OCI-LY7 (cell line): ENCODE data around the gene RADIL. TPM values are rescaled to one million over a fixed set of nuclear protein-coding genes. Genes with fewer than 3 reads are reported as not detected.

Experiments used
- BruUV-seq: library from RNA; stranded (reverse); fragments of 400-500 nt; replicated peaks from 2 replicates; lab custom pipeline; 2021; lab: Mats Ljungman, UMichigan
- CTCF ChIA-PET: fragments of 300-600 bp; sonication (Branson Sonifier 250); formaldehyde crosslinking; loops from one replicate; lab custom pipeline; 2022; ENCODE audit warnings: antibody characterized with exemption; ENCODE audit not compliant: unreplicated experiment; lab: Charles Lee
- POLR2A ChIA-PET: fragments of 300-600 bp; sonication (Branson Sonifier 250); formaldehyde crosslinking; loops from one replicate; lab custom pipeline; 2022; ENCODE audit warnings: antibody characterized with exemption; lab: Charles Lee
- DNase-seq: peaks from one replicate; pipeline ENCODE4 v3.0.0-alpha.2; 2015; ENCODE audit warnings: low spot score
- H2AFZ ChIP-seq: fragments of 200-600 bp; sonication (generic), shearing (Covaris generic); 2 replicates; pipeline ENCODE4 v1.6.1; 2014; ENCODE audit warnings: mild to moderate bottlenecking, antibody characterized with exemption, low read length, moderate library complexity
- H3K27ac ChIP-seq: fragments of 200-600 bp; sonication (generic); 2 replicates; pipeline ENCODE4 v1.5.1; 2014; ENCODE audit warnings: mixed run types, low read depth, mild to moderate bottlenecking, moderate library complexity, low read length, inconsistent platforms; ENCODE audit not compliant: poor library complexity, severe bottlenecking
- H3K36me3 ChIP-seq: fragments of 200-600 bp; sonication (generic); 2 replicates; pipeline ENCODE4 v1.6.1; 2014; ENCODE audit warnings: mild to moderate bottlenecking, antibody characterized with exemption, low read length, moderate library complexity, mixed read lengths; ENCODE audit not compliant: insufficient read depth
- H3K4me1 ChIP-seq: fragments of 200-600 bp; sonication (generic); 2 replicates; pipeline ENCODE4 v1.5.1; 2014; ENCODE audit warnings: mild to moderate bottlenecking, low read length; ENCODE audit not compliant: insufficient read depth, poor library complexity, severe bottlenecking
- H3K4me2 ChIP-seq: fragments of 200-600 bp; sonication (generic); 2 replicates; pipeline ENCODE4 v1.6.1; 2014; ENCODE audit warnings: mild to moderate bottlenecking, low read length
- H3K4me3 ChIP-seq: fragments of 200-600 bp; sonication (generic); 2 replicates; pipeline ENCODE4 v1.5.1; 2014; ENCODE audit warnings: mild to moderate bottlenecking, low read depth, low read length; ENCODE audit not compliant: poor library complexity, severe bottlenecking
- H3K79me2 ChIP-seq: fragments of 200-600 bp; sonication (generic); 2 replicates; pipeline ENCODE4 v1.6.1; 2016; ENCODE audit warnings: low read depth, mild to moderate bottlenecking, low read length, moderate library complexity, mixed read lengths; ENCODE audit not compliant: insufficient read depth
- H3K9me2 ChIP-seq: fragments of 200-600 bp; sonication (generic); 2 replicates; pipeline ENCODE4 v1.6.1; 2016; ENCODE audit warnings: mild to moderate bottlenecking, low read length, mixed read lengths; ENCODE audit not compliant: insufficient read depth
- H3K9me3 ChIP-seq: fragments of 200-600 bp; sonication (generic); 2 replicates; pipeline ENCODE4 v1.6.1; 2014; ENCODE audit warnings: mild to moderate bottlenecking, mixed run types, low read length, mixed read lengths
- H4K20me1 ChIP-seq: fragments of 200-600 bp; sonication (generic); 2 replicates; pipeline ENCODE4 v1.6.1; 2014; ENCODE audit warnings: mild to moderate bottlenecking, antibody characterized with exemption, low read length, moderate library complexity, mixed read lengths; ENCODE audit not compliant: insufficient read depth
- CTCF ChIP-seq: fragments of 200-600 bp; sonication (generic); conservative IDR thresholded peaks from 2 replicates; pipeline ENCODE4 v1.5.1; 2014; ENCODE audit warnings: mild to moderate bottlenecking, antibody characterized with exemption, low read length, moderate library complexity, mixed read lengths
- EZH2phosphoT487 ChIP-seq: fragments of 200-600 bp; sonication (generic); IDR thresholded peaks from 2 replicates; pipeline ENCODE4 v1.6.1; 2018; ENCODE audit warnings: low read depth, borderline replicate concordance, mild to moderate bottlenecking, mixed run types, antibody characterized with exemption, low read length, moderate library complexity, mixed read lengths
- intact Hi-C: fragments of 100-400 bp; cut with micrococcal nuclease; formaldehyde crosslinking; loops from one replicate; pipeline ENCODE4 v1.10.0; 2022; ENCODE audit not compliant: unreplicated experiment
- total RNA-seq, 2 experiments: library from RNA; depleted of rRNA in 1 of 2; stranded (reverse); fragments of >200 nt in 1 of 2; shearing (Covaris generic) in 1 of 2; gene quantifications; 2 replicates each; pipeline ENCODE4 v1.2.3, GENCODE V29; 2014 to 2022

Gene RADIL
- total RNA-seq, 2 experiments from 2014 or later: 0.34 TPM; not detected in 1

- intact Hi-C loops: no loop called here
- ChIA-PET POLR2A (no interaction called here), CTCF (no interaction called here)
- H3K4me1 ChIP-seq: no peaks in the 10 kb centered on the region
- no peak overlapping the region for H2AFZ ChIP-seq
- no peaks in the 10 kb centered on the region for H3K79me2 ChIP-seq
- no peak overlapping the region for H3K4me2 ChIP-seq
- H3K27ac ChIP-seq: no peak overlapping the region
- no peaks in the 10 kb centered on the region for H3K36me3 ChIP-seq
- H3K4me3 ChIP-seq: no peak overlapping the region
- no peak for DNase-seq
- no peaks in the 10 kb centered on the region for H3K9me3 ChIP-seq
- no peaks in the 10 kb centered on the region for H4K20me1 ChIP-seq
- no peaks in the 10 kb centered on the region for H3K9me2 ChIP-seq
- no peak for TF ChIP-seq CTCF
- TF ChIP-seq EZH2phosphoT487: no peak
- no TSS peak for BruUV-seq
These were observed 32.6 kb upstream of the RADIL start for GRCh38 chr7:4916113-4916512.

GRCh38 chr7:4911111-4911828 is 27.8 kb upstream of the RADIL start:
- intact Hi-C loops: no loop called here

More at GRCh38 chr7:4911111-4911828, 27.8 kb upstream of the RADIL start:
- Histone ChIP-seq H3K4me1 (no peaks in the 10 kb centered on the region), H2AFZ (no peak overlapping the region), H3K4me3 (no peak overlapping the region), H3K4me2 (no peak overlapping the region), H3K9me3 (no peaks in the 10 kb centered on the region), H3K79me2 (no peaks in the 10 kb centered on the region), H3K9me2 (no peaks in the 10 kb centered on the region), H3K36me3 (no peaks in the 10 kb centered on the region), H4K20me1 (no peaks in the 10 kb centered on the region), H3K27ac (no peak overlapping the region)
- BruUV-seq: no TSS peak
- ChIA-PET POLR2A (interaction anchor here (0.6 kb wide), 1 partner anchor 187 kb away, joined by 3 read pairs; no protein-coding TSS in a partner anchor), CTCF (no interaction called here)
- TF ChIP-seq EZH2phosphoT487 (no peak), CTCF (no peak)
- DNase-seq: no peak
